22Rv1 (cell line): ENCODE measurements around the gene TYW1.
"Not testable (repeated sequence)": the region's sequence is repeated elsewhere in the genome, so short reads cannot be mapped to it uniquely, and the experiment has no call there.

Source experiments
- H3K27ac ChIP-seq: fragments of 450-650 bp; 2 replicates; pipeline ENCODE4 v1.5.1; 2017
- ZFX ChIP-seq: fragments of 450-650 bp; IDR thresholded peaks from 2 replicates; pipeline ENCODE4 v1.6.1; 2017; ENCODE audit warnings: antibody characterized with exemption, borderline replicate concordance
- TF ChIP-seq, protein P1 (sequence below): fragments of 450-650 bp; IDR thresholded peaks from 2 replicates; pipeline ENCODE4 v1.5.1; 2017; ENCODE audit warnings: mild to moderate bottlenecking

TYW1 gene

DNA sequence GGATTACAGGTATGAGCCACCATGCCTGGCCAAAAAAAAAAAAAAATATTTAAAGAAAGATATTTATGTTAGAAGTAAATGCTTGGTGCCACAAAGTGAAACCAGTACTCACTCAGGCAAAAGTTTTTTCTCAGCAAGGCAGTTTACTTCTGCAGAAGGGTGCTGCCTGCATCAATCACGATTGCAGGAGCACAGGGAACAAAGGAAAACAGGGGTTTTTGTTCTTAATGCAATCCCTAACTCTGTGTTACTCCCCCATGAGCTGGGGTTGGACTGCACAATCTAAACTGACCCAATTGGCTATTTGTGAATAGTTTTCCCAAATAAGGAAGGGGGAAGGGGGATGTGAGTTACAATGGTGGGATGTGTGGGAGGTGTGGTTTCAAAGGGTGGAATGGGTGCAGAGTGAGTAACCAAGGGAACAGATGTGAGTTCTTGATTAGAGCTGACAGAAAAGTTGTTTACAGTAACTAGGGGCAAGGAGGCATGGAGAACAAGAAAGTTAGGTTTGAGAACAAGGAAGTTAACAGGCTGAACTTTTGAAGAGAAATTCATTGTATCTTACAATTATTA is 255.4 kb downstream of the TYW1 start:
- H3K27ac ChIP-seq, result no peak overlapping the region
- TF ChIP-seq, protein P1, sequence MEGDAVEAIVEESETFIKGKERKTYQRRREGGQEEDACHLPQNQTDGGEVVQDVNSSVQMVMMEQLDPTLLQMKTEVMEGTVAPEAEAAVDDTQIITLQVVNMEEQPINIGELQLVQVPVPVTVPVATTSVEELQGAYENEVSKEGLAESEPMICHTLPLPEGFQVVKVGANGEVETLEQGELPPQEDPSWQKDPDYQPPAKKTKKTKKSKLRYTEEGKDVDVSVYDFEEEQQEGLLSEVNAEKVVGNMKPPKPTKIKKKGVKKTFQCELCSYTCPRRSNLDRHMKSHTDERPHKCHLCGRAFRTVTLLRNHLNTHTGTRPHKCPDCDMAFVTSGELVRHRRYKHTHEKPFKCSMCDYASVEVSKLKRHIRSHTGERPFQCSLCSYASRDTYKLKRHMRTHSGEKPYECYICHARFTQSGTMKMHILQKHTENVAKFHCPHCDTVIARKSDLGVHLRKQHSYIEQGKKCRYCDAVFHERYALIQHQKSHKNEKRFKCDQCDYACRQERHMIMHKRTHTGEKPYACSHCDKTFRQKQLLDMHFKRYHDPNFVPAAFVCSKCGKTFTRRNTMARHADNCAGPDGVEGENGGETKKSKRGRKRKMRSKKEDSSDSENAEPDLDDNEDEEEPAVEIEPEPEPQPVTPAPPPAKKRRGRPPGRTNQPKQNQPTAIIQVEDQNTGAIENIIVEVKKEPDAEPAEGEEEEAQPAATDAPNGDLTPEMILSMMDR, result no peak
- TF ChIP-seq ZFX, result no peak

DNA sequence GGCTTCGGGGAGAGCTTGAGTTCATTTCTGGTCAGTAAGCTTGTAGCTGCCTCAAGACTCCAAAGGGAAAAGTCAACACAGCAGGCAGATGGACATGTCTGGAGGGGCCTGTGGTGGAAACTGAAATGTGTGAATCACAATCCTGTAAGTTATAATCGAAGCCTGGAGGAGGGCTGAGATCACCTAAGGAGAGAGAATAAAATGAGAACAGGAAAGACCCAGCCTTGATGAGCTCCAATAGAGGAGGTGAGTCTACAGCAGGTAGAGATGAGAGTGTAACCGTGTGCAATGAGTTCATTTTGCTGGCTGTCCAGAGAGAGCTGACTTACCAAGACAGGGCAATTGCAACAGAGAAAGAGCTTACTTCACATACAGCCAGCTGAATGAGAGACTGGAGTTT is 258.4 kb downstream of the TYW1 start:
- H3K27ac ChIP-seq, result not testable (repeated sequence)

DNA sequence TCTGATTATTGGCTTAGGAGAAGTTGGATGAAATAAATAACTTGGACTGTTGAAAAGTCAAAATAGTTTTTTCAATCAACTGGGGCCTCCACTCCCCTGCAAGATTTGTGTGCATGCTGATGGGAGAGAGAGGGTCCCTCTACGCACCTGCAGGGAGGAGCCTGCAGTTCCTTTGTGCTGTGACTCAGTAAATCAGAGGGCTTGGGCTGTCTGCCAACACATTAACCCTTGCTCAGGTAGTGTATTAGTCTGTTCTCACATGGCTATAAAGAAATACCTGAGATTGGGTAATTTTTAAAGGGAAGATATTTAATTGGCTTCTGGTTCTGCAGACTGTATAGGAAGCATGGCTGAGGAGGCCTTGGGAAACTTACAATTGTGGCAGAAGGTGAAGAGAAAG is 261.1 kb downstream of the TYW1 start:
- H3K27ac ChIP-seq, result not testable (repeated sequence)

DNA sequence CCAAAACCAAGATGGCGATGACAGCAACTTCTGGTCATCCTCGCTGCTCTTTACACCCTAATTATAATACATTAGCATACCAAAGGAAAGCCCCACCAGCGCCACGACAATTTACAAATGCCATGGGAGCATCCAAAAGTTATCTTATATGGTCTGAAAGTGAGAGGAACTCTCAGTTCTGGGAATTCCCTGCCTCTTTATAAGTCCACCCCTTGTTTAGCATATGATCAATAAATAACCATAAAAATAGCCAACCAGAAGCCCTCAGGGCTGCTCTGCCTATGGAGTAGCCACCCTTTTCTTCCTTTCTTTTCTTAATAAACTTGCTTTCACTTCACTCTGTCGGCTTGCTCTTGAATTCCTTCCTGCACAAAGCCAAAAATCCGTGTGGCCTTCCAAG is 262.7 kb downstream of the TYW1 start:
- not testable (repeated sequence) for H3K27ac ChIP-seq

DNA sequence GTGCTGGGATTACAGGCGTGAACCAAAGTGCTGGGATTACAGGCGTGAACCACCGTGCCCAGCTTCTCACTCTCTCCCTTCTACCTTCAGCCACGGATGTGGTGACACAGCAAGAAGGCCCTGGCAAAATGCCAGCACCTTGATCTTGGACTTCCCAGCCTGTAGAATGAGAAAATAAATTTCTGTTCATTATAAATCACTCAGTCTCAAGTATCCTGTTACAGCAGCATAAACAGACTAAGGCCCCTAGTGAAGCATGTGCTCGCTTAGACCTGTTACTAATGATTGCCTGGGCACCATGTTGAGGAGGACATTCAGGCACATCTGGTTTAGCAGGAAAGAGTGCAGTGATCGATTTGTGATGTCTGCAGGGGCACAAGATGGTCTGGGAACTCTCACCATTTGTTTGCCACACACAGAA is 263.5 kb downstream of the TYW1 start:
- H3K27ac ChIP-seq, result not testable (repeated sequence)

DNA sequence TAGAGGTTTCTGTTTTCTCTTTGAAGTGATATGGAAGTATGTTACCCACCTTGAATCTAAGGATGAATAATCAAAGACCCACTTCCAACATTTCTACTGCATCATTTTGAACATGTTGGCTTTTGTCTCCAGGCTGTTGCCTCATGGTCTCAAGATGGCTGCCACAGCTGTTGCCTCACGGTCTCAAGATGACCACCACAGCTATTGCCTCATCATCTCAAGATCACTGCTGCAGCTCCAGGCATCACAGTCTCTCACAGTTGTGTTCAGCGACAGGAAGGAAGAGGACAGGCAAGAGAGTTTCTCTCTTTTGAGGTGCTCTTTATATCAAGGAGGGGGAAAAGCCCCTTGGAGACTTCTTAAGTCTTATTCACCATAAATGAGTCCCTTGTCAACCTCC is 267.4 kb downstream of the TYW1 start:
- H3K27ac ChIP-seq, result not testable (repeated sequence)

DNA sequence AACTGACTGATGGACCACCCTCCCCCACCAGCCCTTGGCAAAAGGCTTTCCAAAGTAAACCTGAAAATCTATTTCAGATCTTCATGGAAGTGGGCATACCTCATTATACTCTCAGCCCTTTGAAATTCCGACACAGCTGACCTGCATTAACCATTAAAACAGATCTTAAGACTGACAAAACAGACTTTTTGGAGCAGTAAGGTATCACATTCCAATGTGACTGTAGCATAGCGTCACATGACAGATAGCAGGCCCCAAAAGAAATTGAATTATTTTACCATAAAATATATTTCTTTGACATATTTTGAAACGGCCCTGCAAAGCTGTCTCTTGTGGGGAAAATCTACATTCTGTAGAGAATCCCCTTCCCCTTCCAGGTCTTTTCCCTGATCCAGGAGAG is 269.4 kb downstream of the TYW1 start:
- H3K27ac ChIP-seq, result not testable (repeated sequence)

DNA sequence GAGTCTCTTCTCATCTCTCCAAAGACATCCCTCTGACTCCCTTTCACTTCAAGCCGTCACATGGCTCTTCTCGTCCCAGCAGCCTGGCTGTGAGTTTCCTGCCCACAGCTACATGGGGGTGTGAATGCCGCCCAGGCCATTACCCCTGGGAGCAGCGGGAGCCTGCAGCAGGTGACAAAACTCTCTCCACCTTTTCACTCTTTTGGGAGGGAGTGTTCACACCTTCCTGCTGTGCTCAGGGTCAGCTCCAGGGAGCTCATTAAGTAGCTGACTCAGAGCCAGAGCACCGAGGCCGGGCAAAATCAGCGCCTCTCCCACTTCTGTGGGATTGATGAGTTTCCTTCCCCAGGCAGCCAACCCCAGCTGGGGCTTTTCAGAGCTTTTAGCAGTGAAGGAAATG is 271.3 kb downstream of the TYW1 start:
- H3K27ac ChIP-seq, result no peak overlapping the region
- TF ChIP-seq, protein P1, result no peak
- no peak for TF ChIP-seq ZFX

DNA sequence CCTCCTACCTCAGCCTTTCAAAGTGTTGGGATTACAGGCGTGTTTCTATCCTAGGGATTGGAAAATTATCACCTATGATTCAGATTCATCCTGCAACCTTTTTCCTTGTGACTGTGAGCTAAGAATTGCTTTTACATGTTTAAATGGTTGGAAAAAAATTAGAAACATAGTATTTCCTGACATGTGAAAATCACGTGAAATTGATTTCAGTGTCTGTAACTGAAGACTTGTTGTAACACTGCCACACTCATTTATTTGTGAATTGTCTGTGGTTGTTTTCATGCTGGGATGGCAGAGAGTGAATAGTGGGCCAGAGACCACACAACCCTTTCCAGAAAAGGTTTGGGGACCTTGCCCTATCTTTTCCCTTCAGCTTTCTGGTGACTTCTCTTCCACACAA is 273.3 kb downstream of the TYW1 start:
- not testable (repeated sequence) for H3K27ac ChIP-seq
